Mucosa of rectum (tissue), 2 donors: Measurements from ENCODE around the gene CEP162.
"Not testable (repeated sequence)": the region's sequence is repeated elsewhere in the genome, so short reads cannot be mapped to it uniquely, and the experiment has no call there.

Experiments
- H3K27ac ChIP-seq, 2 donors: one replicate each; pipeline ENCODE4 v1.7.0; 2013; ENCODE audit warnings: inconsistent platforms in 2 of 2, low read depth in 2 of 2, low read length in 2 of 2
- H3K27me3 ChIP-seq, 2 donors: one replicate each; pipeline ENCODE4 v1.7.0; 2013; ENCODE audit warnings: low read length in 2 of 2; ENCODE audit not compliant: control insufficient read depth in 2 of 2, insufficient read depth in 2 of 2
- H3K36me3 ChIP-seq, 2 donors: one replicate each; pipeline ENCODE4 v1.7.0; 2013; ENCODE audit warnings: low read length in 2 of 2; ENCODE audit not compliant: control insufficient read depth in 2 of 2, insufficient read depth in 2 of 2
- H3K4me1 ChIP-seq, 2 donors: one replicate each; pipeline ENCODE4 v1.7.0; 2013; ENCODE audit warnings: low read length in 2 of 2, mild to moderate bottlenecking in 1 of 2; ENCODE audit not compliant: control insufficient read depth in 2 of 2, insufficient read depth in 2 of 2
- H3K4me3 ChIP-seq, 2 donors: one replicate each; pipeline ENCODE4 v1.7.0; 2013; ENCODE audit warnings: low read length in 2 of 2
- H3K9ac ChIP-seq, 2 donors: one replicate each; pipeline ENCODE4 v1.7.0; 2013; ENCODE audit warnings: low read length in 2 of 2, low read depth in 1 of 2, mild to moderate bottlenecking in 1 of 2
- H3K9me3 ChIP-seq, 2 donors: one replicate each; pipeline ENCODE4 v1.7.0; 2013; ENCODE audit warnings: low read length in 2 of 2; ENCODE audit not compliant: control insufficient read depth in 2 of 2
- donor health status: healthy.
- donor health status: Normal muscosa, but diverticular disease.

The CEP162 gene

DNA sequence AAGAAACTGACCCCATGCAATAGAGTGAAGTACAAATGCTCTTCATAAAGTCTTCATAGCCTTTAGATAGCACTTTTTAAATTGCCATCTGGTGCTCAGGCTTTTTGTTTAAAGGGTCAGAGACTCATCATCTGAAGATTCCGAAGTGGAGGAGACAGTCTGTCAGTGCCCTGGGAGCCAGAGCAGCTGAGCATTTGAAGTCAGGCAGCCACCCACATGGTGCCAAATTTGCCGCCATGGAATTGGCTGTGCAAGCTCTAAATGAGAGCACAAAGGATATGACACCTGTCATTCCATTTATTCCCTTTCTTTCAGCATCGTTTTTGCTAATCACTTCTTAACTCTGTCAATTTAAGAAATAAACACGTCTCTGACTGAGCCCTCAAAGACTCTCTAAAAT lies 32.8 kb upstream of the CEP162 start:
- H3K9me3 ChIP-seq = no peaks in the 10 kb centered on the region
- H3K36me3 ChIP-seq = no peaks in the 10 kb centered on the region
- no peak overlapping the region for H3K4me3 ChIP-seq
- H3K9ac ChIP-seq = no peak overlapping the region
- no peak overlapping the region for H3K27ac ChIP-seq
- H3K4me1 ChIP-seq = no peaks in the 10 kb centered on the region
- no peaks in the 10 kb centered on the region for H3K27me3 ChIP-seq

DNA sequence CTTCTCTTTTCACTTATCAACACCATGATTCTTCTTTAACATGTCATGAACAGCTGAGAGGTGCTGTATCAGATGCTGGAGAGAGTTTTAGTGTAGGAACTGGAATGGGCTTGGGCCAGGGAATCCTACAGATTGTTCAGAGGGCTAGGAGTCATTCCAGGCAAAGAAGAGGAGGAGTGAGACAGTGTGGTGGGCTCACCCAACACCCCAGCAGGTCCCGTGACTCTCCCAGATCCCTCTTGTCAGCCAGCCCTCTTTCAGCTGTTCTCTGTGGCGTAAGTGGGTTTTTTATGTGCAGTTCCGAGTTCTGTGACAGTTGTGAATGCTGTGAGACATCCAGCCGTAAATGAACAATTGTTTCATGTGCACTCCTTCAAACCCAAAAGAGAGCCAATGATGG lies 31.4 kb upstream of the CEP162 start:
- Histone ChIP-seq H3K27ac (no peak overlapping the region), H3K9ac (no peak overlapping the region), H3K9me3 (no peaks in the 10 kb centered on the region), H3K36me3 (no peaks in the 10 kb centered on the region), H3K4me1 (no peaks in the 10 kb centered on the region), H3K27me3 (no peaks in the 10 kb centered on the region), H3K4me3 (no peak overlapping the region)

DNA sequence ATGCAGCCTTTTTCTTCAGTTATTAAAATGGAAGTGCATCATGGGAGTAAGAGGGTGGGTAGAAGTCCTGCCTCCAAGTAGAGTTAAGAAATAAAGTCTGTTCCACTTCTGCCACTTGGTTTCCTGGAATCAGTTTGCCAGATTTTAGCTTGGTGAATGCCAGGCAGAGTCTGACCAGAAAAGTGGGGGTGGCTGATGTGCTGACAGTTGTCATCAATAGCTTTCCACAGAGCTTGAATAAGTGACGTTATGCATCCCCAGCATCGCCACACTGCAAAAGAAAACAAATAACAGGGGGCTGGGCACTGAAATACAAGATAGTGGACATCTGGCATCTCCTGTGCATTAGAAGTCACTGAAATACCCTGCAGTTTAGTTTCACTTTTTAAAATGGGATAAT lies 30.8 kb upstream of the CEP162 start:
- H3K9me3 ChIP-seq = no peaks in the 10 kb centered on the region
- no peaks in the 10 kb centered on the region for H3K4me1 ChIP-seq
- no peaks in the 10 kb centered on the region for H3K27me3 ChIP-seq
- H3K4me3 ChIP-seq = peak overlapping the region in 1 of 2 donors; percentile 17
- no peak overlapping the region for H3K9ac ChIP-seq
- no peaks in the 10 kb centered on the region for H3K36me3 ChIP-seq
- no peak overlapping the region for H3K27ac ChIP-seq

DNA sequence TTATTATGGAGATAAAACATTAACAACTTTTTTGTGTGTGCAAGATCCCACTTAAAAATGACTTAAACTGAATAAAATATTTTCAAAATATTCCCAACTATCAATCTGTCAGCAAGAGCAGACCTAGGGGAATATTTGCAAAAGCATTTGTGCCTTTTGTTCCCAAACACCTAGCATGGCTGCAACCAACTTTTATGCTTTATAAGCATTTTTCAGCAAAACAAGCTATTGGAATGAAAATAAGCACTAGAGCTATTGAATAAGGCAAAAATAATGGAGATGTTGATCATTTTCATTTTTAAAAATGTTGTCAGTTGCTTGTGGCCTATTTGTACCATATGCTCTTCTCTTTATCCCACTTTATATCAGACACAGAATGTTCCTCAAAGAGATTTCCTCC lies 28.2 kb upstream of the CEP162 start:
- H3K9me3 ChIP-seq = no peaks in the 10 kb centered on the region
- H3K36me3 ChIP-seq = no peaks in the 10 kb centered on the region
- no peak overlapping the region for H3K27ac ChIP-seq
- H3K4me1 ChIP-seq = no peaks in the 10 kb centered on the region
- no peak overlapping the region for H3K9ac ChIP-seq
- H3K4me3 ChIP-seq = no peak overlapping the region
- H3K27me3 ChIP-seq = no peaks in the 10 kb centered on the region

DNA sequence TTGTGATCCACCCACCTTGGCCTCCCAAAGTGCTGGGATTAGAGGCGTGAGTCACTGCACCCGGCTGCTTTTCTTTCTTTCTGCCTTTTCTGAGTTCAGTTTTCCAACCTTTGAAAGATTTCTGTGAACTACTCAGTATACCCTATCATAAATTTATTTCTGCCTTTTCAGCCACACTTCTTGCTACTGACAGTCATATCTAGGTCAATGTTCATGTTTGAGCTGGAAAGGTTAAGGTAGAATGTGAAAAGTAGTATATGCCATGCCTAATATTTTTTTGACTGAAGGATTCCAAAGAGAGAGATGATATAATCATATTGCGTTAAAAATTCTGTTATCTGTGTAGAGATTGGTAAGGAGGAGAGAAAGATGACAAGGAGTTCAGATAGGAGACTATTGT lies 25.9 kb upstream of the CEP162 start:
- H3K4me3 ChIP-seq = no peak overlapping the region
- no peaks in the 10 kb centered on the region for H3K27me3 ChIP-seq
- no peak overlapping the region for H3K9ac ChIP-seq
- H3K36me3 ChIP-seq = no peaks in the 10 kb centered on the region
- H3K27ac ChIP-seq = no peak overlapping the region
- no peaks in the 10 kb centered on the region for H3K4me1 ChIP-seq
- H3K9me3 ChIP-seq = no peaks in the 10 kb centered on the region

DNA sequence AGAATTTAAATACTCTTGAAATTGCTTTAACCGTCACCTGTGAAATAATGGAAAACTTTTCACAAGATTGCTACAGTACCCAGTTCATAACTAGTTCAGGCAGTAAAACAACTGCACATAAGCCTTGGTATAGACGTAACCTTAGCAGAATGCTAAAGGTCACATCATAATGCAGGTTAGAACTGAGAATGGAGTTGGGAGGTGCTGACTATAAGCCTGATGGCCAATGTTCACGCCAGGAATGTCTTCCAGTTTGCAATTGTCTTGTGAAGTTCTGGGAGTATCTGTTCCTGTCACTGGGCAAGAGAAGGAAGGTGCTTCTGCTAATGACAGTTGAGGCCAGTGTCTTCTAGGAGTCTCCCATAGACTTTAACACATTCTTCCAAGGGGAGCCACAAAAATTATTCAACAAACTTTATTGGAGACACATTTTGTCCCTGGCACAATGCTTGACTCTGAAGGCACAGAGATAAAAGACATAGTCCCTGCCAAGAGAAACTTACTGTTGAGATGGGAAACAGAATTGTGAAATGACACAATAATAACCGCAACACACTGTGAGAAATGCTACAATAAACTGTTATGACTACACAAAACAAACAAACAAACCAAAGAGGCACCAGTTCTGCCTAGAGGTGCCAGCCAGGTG lies 24.6 kb upstream of the CEP162 start:
- Histone ChIP-seq H3K9ac (no peak overlapping the region), H3K27ac (no peak overlapping the region), H3K36me3 (no peaks in the 10 kb centered on the region), H3K9me3 (no peaks in the 10 kb centered on the region), H3K4me3 (no peak overlapping the region), H3K4me1 (no peaks in the 10 kb centered on the region), H3K27me3 (no peaks in the 10 kb centered on the region)

DNA sequence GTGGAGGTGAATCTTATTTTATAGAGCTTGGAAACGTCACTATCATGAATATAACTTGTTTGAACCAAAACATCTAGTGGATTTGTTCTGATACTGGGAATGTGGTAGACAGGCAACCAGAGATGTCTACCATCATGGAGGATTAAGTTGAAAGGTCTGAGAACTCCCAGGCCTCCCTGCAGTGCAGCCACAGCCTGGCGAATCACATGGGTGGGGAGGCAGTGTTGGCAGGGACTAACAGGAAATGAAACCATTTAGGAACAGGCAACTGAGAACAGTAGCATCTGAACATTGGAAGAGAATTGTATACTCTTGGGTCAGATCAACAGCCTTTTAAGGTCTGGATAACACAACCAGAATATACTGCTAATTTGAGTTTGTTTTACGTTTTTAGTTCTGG lies 22.3 kb upstream of the CEP162 start:
- Histone ChIP-seq H3K4me3 (no peak overlapping the region), H3K4me1 (no peaks in the 10 kb centered on the region), H3K9me3 (no peaks in the 10 kb centered on the region), H3K27me3 (no peaks in the 10 kb centered on the region), H3K27ac (no peak overlapping the region), H3K36me3 (no peaks in the 10 kb centered on the region), H3K9ac (no peak overlapping the region)

DNA sequence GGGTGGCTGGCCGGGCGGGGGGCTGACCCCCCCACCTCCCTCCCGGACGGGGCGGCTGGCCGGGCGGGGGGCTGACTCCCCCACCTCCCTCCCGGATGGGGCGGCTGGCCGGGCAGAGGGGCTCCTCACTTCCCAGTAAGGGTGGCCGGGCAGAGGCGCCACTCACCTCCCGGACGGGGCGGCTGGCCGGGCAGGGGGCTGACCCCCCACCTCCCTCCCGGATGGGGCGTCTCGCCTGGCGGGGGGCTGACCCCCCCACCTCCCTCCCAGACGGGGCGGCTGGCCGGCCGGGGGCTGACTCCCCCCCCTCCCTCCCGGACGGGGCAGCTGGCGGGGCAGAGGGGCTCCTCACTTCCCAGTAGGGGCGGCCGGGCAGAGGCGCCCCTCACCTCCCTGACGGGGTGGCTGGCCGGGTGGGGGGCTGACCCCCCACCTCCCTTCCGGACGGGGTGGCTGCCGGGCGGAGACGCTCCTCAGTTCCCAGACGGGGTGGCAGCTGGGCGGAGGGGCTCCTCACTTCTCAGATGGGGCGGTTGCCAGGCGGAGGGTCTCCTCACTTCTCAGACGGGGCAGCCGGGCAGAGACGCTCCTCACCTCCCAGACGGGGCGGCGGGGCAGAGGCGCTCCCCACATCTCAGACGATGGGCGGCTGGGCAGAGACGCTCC lies 17.1 kb upstream of the CEP162 start:
- H3K4me3 ChIP-seq, H3K9ac ChIP-seq, H3K9me3 ChIP-seq, H3K27ac ChIP-seq, H3K36me3 ChIP-seq, H3K27me3 ChIP-seq, H3K4me1 ChIP-seq: not testable (repeated sequence)

DNA sequence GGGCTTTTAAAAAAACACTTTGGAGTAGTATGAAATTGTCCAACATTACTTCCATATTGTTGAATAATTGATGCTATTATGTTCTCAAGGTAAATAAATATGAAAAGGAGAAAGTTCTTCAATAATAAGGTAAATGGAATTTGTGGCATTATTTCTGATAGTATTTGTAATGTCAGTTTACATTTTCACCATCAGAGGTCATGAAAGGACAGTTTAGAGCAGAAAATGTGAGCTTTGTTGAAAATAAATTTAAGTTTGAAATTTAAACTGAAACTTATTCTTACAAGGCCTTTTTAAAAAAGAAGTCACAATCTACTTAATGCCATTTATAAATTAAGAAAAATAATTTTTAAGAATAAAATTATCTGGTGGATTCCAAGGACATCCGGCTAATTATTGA lies 15.8 kb upstream of the CEP162 start:
- no peak overlapping the region for H3K27ac ChIP-seq
- no peaks in the 10 kb centered on the region for H3K27me3 ChIP-seq
- H3K9ac ChIP-seq = no peak overlapping the region
- H3K36me3 ChIP-seq = no peaks in the 10 kb centered on the region
- H3K4me3 ChIP-seq = no peak overlapping the region
- no peaks in the 10 kb centered on the region for H3K9me3 ChIP-seq
- no peaks in the 10 kb centered on the region for H3K4me1 ChIP-seq

DNA sequence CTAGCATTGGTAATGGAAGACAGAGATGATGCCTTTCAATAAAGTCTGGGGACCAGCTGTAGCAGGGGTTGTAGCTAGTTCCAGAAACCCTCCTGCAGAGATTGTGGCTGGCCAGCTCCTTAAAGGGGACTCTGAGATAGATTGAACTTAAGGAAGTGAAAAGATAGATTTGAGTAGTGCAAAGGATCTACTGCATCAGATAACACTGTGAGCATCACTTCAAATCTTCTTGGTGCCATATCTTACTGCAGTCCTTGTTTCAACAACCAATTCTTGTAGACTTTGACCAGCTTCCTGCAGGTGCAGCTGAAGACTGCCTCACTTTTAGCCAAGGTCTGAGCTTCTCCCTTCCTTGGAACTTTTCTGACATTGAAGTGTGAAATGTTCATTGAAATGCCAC lies 14.8 kb upstream of the CEP162 start:
- Histone ChIP-seq H3K4me1 (no peaks in the 10 kb centered on the region), H3K27ac (no peak overlapping the region), H3K27me3 (no peaks in the 10 kb centered on the region), H3K4me3 (no peak overlapping the region), H3K9me3 (no peaks in the 10 kb centered on the region), H3K36me3 (no peaks in the 10 kb centered on the region), H3K9ac (no peak overlapping the region)
